Gastrocnemius medialis (tissue), 4 donors: ENCODE measurements around the gene OR52L1.

Experiments
- CTCF ChIP-seq, 5 experiments: fragments of 450-650 bp in 3 of 5; fragments of 200-600 bp in 2 of 5; sonication (generic) in 2 of 5; IDR thresholded peaks in 4 of 5; conservative IDR thresholded peaks in 1 of 5; 1 replicate in 4 of 5; 2 replicates in 1 of 5; pipeline ENCODE4 v1.5.1; 2016 to 2019; ENCODE audit warnings: antibody characterized with exemption in 5 of 5, mild to moderate bottlenecking in 3 of 5, moderate library complexity in 3 of 5
- POLR2A ChIP-seq, 2 donors: fragments of 450-650 bp; IDR thresholded peaks; one replicate each; pipeline ENCODE4 v1.6.1; 2017; ENCODE audit warnings: antibody characterized with exemption in 2 of 2, mild to moderate bottlenecking in 2 of 2, moderate library complexity in 2 of 2

- TF ChIP-seq CTCF (IDR thresholded peaks at IDR 0.05 in 4 of 5, conservative IDR thresholded peaks at IDR 0.05 in 1 of 5) (no peak), POLR2A (IDR thresholded peaks at IDR 0.05) (no peak)
Measured at GRCh38 chr11:6030708-6031405, 44.1 kb upstream of the OR52L1 start, which contains the start of gene OR56A1.
